ENCODE measurements around the gene SLC12A8.

SLC12A8 gene

DNA sequence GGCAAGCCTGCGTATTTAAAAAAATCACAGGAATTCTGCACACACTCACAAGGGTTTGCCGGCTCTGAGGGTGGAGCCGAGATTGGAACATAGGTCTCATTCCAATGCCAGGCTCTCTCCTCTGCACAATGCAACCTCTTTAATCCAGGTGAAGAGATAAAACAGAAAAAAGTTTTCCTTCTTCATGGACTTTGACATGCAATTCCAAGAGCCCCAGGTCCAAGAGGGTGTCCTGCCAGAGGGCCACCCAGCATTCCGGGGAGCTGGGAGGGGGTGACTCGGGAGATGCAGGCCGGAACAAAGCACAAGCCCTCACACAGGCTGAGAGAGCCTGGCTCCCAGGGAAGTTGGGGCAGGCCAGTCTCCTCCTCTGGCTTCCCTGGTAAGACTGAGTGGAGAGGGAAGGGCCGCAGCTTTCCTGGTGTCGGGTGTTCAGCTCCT lies 6.7 kb upstream of the SLC12A8 start:
- 77 to 93% methylated on average over 6 to 7 of the region's 8 CpGs for WGBS, 2 experiments (ENCODE audit: insufficient coverage in 2 of 2)
- Histone ChIP-seq H3K36me3 (ENCODE audit: control insufficient read depth, insufficient read depth, low read length) (no peaks in the 10 kb centered on the region), H3K9me3 (ENCODE audit: control insufficient read depth, low read length) (no peaks in the 10 kb centered on the region), H3K27ac (ENCODE audit: low read depth, low read length, severe bottlenecking) (no peak overlapping the region), H3K4me3 (ENCODE audit: extremely low read depth, insufficient read depth, low read length, poor library complexity, severe bottlenecking) (no peak overlapping the region), H3K4me1 (ENCODE audit: control insufficient read depth, insufficient read depth, low read length, poor library complexity, severe bottlenecking) (no peaks in the 10 kb centered on the region)

DNA sequence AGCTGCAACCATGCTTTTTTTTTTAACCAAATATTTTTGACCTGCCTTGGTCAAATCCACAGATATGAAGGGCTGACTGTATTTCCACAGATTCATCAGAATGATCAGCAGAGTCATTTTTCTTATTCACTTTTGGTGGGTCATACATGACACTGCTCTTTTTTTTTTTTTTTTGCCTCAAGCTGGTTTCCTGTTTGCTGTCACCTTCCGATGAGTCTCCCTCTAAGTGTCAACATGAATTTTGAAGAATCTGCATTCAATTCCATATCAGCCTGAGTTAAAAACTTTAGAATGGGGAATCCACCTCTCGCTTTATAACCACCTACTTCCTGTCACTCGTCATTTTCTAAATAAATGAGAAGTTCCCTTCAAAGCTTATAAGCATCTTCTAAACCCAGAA lies 2.2 kb upstream of the SLC12A8 start:
- no peaks in the 10 kb centered on the region for H3K9me3 ChIP-seq (ENCODE audit: control insufficient read depth, low read length)
- no peak overlapping the region for H3K27ac ChIP-seq (ENCODE audit: low read depth, low read length, severe bottlenecking)
- H3K36me3 ChIP-seq (ENCODE audit: control insufficient read depth, insufficient read depth, low read length), result no peaks in the 10 kb centered on the region
- peaks cover 5% of the 10 kb centered on the region for H3K4me1 ChIP-seq (ENCODE audit: control insufficient read depth, insufficient read depth, low read length, poor library complexity, severe bottlenecking)
- no CpG with 5 or more reads among the region's 3 CpGs for WGBS, 2 experiments (ENCODE audit: insufficient coverage in 2 of 2)
- no peak overlapping the region for H3K4me3 ChIP-seq (ENCODE audit: extremely low read depth, insufficient read depth, low read length, poor library complexity, severe bottlenecking)

DNA sequence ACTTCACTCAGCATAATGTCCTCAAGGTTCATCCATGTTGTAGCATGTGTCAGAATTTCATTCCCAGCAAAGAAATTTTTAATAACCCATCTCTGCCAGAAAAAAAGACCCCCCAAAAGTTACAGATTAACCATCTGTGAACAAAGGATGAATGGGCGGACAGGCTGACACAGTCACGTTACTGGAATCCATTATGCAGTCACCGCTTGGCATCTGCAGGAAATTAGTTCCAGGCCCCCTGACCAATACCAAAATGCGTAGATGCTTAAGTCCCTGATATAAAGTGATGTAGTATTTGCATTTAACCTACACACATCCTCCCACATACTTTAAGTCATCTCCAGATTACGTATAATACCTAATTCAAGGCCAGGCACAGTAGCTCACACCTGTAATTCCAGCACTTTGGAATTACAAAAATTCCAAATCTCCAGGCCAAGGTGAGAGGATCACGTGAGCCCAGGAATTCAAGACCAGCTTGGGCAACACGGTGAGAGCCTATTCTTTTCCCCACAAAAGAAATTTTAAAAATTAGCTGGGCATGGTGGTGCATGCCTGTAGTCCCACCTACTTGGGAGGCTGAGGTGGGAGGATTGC lies 1.5 kb upstream of the SLC12A8 start:
- H3K27ac ChIP-seq (ENCODE audit: low read depth, low read length, severe bottlenecking), result no peak overlapping the region
- H3K4me1 ChIP-seq (ENCODE audit: control insufficient read depth, insufficient read depth, low read length, poor library complexity, severe bottlenecking), result peaks cover 5% of the 10 kb centered on the region
- H3K36me3 ChIP-seq (ENCODE audit: control insufficient read depth, insufficient read depth, low read length), result no peaks in the 10 kb centered on the region
- 70 to 92% methylated on average over 4 to 5 of the region's 7 CpGs for WGBS, 2 experiments (ENCODE audit: insufficient coverage in 2 of 2)
- H3K9me3 ChIP-seq (ENCODE audit: control insufficient read depth, low read length), result no peaks in the 10 kb centered on the region
- H3K4me3 ChIP-seq (ENCODE audit: extremely low read depth, insufficient read depth, low read length, poor library complexity, severe bottlenecking), result no peak overlapping the region

DNA sequence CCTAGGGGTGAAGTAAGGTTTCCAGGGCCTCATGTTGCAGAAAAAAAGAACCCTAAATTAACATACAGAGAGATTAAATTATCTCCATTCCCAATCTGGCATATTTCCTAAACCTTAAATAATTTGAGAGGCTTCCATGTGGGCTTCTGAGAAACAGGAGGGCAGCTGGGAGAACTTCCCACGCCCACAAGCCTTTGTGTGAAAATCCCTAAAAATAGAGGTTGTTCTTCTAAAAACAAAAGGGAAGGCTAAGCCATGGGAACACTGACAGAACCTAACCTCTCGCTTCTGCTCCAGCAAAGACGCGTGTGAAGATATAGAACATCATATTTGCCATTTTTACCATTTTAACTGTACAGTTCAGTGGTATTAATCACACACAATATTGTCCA lies 812 bp upstream of the SLC12A8 start:
- H3K36me3 ChIP-seq (ENCODE audit: control insufficient read depth, insufficient read depth, low read length), result no peaks in the 10 kb centered on the region
- peaks cover 5% of the 10 kb centered on the region for H3K4me1 ChIP-seq (ENCODE audit: control insufficient read depth, insufficient read depth, low read length, poor library complexity, severe bottlenecking)
- no peak overlapping the region for H3K27ac ChIP-seq (ENCODE audit: low read depth, low read length, severe bottlenecking)
- whole genome bisulfite sequencing, 2 experiments (ENCODE audit: insufficient coverage in 2 of 2), result 94 to 96% methylated on average over 2 to 4 of the region's 4 CpGs
- no peaks in the 10 kb centered on the region for H3K9me3 ChIP-seq (ENCODE audit: control insufficient read depth, low read length)
- no peak overlapping the region for H3K4me3 ChIP-seq (ENCODE audit: extremely low read depth, insufficient read depth, low read length, poor library complexity, severe bottlenecking)

DNA sequence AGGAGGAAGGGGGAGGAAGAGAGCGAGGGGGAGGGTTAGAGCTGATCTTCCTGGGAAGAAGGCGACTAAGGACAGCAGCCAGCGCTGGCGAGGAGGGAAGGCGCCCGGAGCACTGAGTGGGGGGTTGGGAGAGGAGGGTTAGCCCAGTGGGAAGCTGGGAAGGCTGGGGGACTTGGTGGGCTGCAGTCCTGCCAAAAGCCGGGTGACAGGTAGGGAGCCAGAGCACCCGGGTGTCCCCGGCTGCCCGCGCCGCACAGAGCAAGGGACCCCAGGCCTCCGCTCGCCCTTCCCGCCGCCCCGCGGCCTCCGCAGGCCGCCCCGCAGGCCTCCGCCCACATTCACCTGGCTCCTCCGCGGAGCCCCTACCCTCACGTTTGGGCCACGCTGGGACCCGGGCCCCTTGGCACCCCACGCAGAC lies 448 bp downstream of the SLC12A8 start:
- Histone ChIP-seq H3K9me3 (ENCODE audit: control insufficient read depth, low read length) (no peaks in the 10 kb centered on the region), H3K4me1 (ENCODE audit: control insufficient read depth, insufficient read depth, low read length, poor library complexity, severe bottlenecking) (peaks cover 5% of the 10 kb centered on the region), H3K27ac (ENCODE audit: low read depth, low read length, severe bottlenecking) (no peak overlapping the region), H3K36me3 (ENCODE audit: control insufficient read depth, insufficient read depth, low read length) (no peaks in the 10 kb centered on the region), H3K4me3 (ENCODE audit: extremely low read depth, insufficient read depth, low read length, poor library complexity, severe bottlenecking) (peak overlapping the region; percentile 53)
- 2 to 8% methylated on average over 11 to 24 of the region's 28 CpGs for WGBS, 2 experiments (ENCODE audit: insufficient coverage in 2 of 2)

DNA sequence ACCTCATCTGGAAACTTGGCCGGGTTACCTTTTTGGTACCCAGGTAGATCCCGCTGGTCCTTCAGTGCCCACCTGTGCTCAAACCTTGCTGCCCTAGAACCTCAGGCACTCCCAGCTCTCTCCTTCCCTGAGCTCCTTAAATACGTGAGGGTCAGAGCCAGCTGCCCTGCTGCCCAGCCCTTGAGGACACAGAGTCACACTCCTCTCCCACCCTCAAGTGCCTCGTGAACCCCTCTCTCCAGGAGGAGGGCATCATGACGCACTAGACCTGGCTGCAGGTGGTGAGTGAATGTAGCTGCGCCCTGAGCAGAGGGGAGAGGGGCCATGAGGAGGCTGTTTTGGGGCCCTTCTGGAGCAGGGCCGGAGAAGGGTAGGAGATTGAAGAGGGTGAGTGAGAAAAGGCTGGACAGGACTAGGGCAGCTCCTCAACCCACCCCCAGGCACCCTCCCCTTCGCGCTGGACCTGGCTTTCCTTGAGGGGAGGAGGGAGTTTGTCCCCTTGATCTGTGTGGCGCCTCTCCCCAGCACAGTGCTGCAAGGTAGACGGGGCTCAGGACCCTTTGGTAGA lies 941 bp downstream of the SLC12A8 start:
- 66 to 94% methylated on average over 3 to 7 of the region's 11 CpGs for WGBS, 2 experiments (ENCODE audit: insufficient coverage in 2 of 2)
- Histone ChIP-seq H3K27ac (ENCODE audit: low read depth, low read length, severe bottlenecking) (no peak overlapping the region), H3K9me3 (ENCODE audit: control insufficient read depth, low read length) (no peaks in the 10 kb centered on the region), H3K36me3 (ENCODE audit: control insufficient read depth, insufficient read depth, low read length) (no peaks in the 10 kb centered on the region), H3K4me3 (ENCODE audit: extremely low read depth, insufficient read depth, low read length, poor library complexity, severe bottlenecking) (peak overlapping the region; percentile 53), H3K4me1 (ENCODE audit: control insufficient read depth, insufficient read depth, low read length, poor library complexity, severe bottlenecking) (peaks cover 5% of the 10 kb centered on the region)

DNA sequence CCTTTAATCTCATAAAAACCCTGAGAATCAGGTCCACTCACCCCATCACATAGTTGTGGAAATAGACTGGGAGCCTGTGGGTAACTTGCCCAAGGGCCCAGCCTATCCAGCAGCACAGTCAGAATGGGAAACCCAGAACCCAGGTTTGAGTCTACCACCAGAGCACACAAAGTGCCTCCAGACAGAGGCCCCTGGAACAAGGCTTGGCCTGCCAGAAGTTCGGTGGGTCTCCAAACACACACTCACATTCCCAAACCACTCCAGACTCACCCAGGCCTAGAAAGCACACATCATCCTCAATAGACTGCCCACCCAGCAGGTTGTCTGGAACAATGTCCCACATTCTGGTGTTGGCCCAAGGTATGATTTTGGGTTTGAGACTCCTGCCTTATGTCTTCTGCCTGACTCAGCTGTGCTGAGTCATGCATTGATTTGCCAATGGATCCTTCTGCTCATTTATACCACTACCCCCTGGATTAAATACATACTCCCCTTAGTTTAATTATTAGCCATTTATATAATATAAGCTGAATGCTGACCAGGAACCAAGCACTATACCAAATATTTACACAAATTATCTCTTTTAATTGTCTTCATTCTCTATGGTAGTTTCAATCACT lies 4.5 kb downstream of the SLC12A8 start:
- Histone ChIP-seq H3K4me1 (ENCODE audit: control insufficient read depth, insufficient read depth, low read length, poor library complexity, severe bottlenecking) (no peaks in the 10 kb centered on the region), H3K27ac (ENCODE audit: low read depth, low read length, severe bottlenecking) (no peak overlapping the region), H3K4me3 (ENCODE audit: extremely low read depth, insufficient read depth, low read length, poor library complexity, severe bottlenecking) (no peak overlapping the region), H3K9me3 (ENCODE audit: control insufficient read depth, low read length) (no peaks in the 10 kb centered on the region), H3K36me3 (ENCODE audit: control insufficient read depth, insufficient read depth, low read length) (no peaks in the 10 kb centered on the region)
- WGBS, 2 experiments (ENCODE audit: insufficient coverage in 2 of 2), result 100% methylated on average over 1 of the region's 1 CpG; no CpG with 5 or more reads in 1 of the 2 experiments

DNA sequence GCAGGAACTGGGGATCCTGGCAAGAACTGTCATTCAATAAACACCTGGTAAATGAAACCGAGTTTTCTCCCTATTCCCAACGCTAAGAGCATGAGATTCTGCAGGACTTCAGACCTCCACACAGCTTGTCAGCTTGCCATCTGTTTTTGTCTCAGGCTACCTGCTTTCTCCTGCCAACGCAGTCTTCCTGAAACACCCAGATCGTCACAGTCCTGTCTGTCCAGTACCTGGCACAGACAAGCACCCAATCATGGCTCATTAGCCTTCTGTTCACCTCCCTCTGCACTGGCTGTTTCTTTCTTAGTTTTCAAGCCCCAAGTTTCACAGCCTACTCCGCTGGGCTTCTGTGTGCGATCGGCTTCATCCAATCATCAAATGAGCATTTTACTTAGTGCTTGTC lies 5.0 kb downstream of the SLC12A8 start:
- no peaks in the 10 kb centered on the region for H3K36me3 ChIP-seq (ENCODE audit: control insufficient read depth, insufficient read depth, low read length)
- no peaks in the 10 kb centered on the region for H3K9me3 ChIP-seq (ENCODE audit: control insufficient read depth, low read length)
- no peaks in the 10 kb centered on the region for H3K4me1 ChIP-seq (ENCODE audit: control insufficient read depth, insufficient read depth, low read length, poor library complexity, severe bottlenecking)
- no peak overlapping the region for H3K27ac ChIP-seq (ENCODE audit: low read depth, low read length, severe bottlenecking)
- 84 to 87% methylated on average over 7 of the region's 7 CpGs for WGBS, 2 experiments (ENCODE audit: insufficient coverage in 2 of 2)
- H3K4me3 ChIP-seq (ENCODE audit: extremely low read depth, insufficient read depth, low read length, poor library complexity, severe bottlenecking), result no peak overlapping the region

DNA sequence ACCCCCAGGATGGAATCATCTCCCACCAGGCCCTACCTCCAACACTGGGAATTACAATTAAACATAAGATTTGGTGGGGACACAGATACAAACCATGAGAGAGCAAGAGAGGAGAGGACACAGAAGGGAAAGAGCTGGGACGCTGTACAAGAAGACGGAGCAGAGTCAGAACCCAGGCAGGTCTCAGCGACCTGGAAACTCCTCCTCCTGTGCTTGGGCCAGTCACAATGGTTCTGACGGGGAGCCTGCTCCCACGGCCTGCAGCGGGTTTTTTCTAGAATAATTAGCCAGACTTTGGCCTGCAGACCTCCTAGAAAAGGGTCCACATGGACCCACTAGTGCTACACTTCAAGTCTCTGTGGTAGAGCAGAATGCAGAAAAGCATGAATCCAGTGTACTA lies 5.6 kb downstream of the SLC12A8 start:
- no peak overlapping the region for H3K4me3 ChIP-seq (ENCODE audit: extremely low read depth, insufficient read depth, low read length, poor library complexity, severe bottlenecking)
- 75 to 88% methylated on average over 4 to 6 of the region's 6 CpGs for WGBS, 2 experiments (ENCODE audit: insufficient coverage in 2 of 2)
- H3K36me3 ChIP-seq (ENCODE audit: control insufficient read depth, insufficient read depth, low read length), result no peaks in the 10 kb centered on the region
- H3K4me1 ChIP-seq (ENCODE audit: control insufficient read depth, insufficient read depth, low read length, poor library complexity, severe bottlenecking), result no peaks in the 10 kb centered on the region
- H3K9me3 ChIP-seq (ENCODE audit: control insufficient read depth, low read length), result no peaks in the 10 kb centered on the region
- H3K27ac ChIP-seq (ENCODE audit: low read depth, low read length, severe bottlenecking), result no peak overlapping the region

DNA sequence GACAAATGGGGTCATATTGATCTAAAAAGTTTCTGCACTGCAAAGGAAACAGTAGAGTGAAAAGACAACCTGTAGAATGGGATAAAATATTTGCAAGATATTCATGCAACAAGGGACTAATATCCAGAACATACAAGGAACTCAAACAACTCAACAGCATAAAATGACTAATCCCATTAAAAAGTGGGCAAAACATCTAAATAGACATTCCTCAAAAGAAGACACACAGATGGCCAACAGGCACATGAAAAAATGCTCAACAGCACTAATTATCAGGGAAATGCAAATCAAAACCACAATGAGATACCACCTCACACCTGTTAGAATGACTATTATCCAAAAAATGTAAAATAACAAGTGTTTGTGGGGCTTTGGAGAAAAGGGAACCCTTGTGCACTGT lies 8.8 kb downstream of the SLC12A8 start:
- Histone ChIP-seq H3K4me3 (ENCODE audit: extremely low read depth, insufficient read depth, low read length, poor library complexity, severe bottlenecking) (no peak overlapping the region), H3K4me1 (ENCODE audit: control insufficient read depth, insufficient read depth, low read length, poor library complexity, severe bottlenecking) (no peaks in the 10 kb centered on the region), H3K36me3 (ENCODE audit: control insufficient read depth, insufficient read depth, low read length) (no peaks in the 10 kb centered on the region), H3K9me3 (ENCODE audit: control insufficient read depth, low read length) (no peaks in the 10 kb centered on the region), H3K27ac (ENCODE audit: low read depth, low read length, severe bottlenecking) (no peak overlapping the region)

DNA sequence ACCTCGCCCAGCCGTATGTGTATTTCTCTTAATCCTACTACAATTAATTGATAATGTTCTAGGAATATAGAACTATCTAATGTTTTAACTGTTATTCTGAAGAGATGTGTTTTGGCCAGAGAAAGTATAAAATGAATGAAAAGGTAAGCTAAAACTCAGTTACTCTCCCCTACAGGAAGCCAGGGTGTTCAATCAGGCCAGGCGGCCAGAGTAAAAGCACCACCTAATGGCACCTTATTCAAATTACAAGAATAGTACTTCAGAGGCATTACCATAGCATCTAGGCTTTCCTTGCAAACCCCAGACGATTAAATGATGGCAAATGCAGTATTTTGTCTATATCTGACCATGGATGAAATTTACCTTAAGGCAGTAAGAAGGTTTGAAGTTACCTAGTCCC lies 10.4 kb downstream of the SLC12A8 start:
- 100% methylated on average over 1 of the region's 4 CpGs; no CpG with 5 or more reads in 1 of the 2 experiments for WGBS, 2 experiments (ENCODE audit: insufficient coverage in 2 of 2)
- Histone ChIP-seq H3K36me3 (ENCODE audit: control insufficient read depth, insufficient read depth, low read length) (no peaks in the 10 kb centered on the region), H3K4me3 (ENCODE audit: extremely low read depth, insufficient read depth, low read length, poor library complexity, severe bottlenecking) (no peak overlapping the region), H3K9me3 (ENCODE audit: control insufficient read depth, low read length) (no peaks in the 10 kb centered on the region), H3K4me1 (ENCODE audit: control insufficient read depth, insufficient read depth, low read length, poor library complexity, severe bottlenecking) (no peaks in the 10 kb centered on the region), H3K27ac (ENCODE audit: low read depth, low read length, severe bottlenecking) (no peak overlapping the region)

Data from mesodermal cell (in vitro differentiated cells).